Cerebellar cortex (tissue), 1 donor: Measurements from ENCODE around the gene EGFL7.

Experiments used
- DNase-seq: peaks from one replicate; pipeline ENCODE4 v3.0.0-alpha.2; 2015; ENCODE audit warnings: low spot score

The EGFL7 gene

GRCh38 chr9:136686794-136687711, 24.3 kb downstream of the EGFL7 start, which contains the start of gene AGPAT2:
AGPAT2 (minus strand) TSS chr9:136687457; CDS start chr9:136687357, 100 bp downstream.
- no peak for DNase-seq

DNA sequence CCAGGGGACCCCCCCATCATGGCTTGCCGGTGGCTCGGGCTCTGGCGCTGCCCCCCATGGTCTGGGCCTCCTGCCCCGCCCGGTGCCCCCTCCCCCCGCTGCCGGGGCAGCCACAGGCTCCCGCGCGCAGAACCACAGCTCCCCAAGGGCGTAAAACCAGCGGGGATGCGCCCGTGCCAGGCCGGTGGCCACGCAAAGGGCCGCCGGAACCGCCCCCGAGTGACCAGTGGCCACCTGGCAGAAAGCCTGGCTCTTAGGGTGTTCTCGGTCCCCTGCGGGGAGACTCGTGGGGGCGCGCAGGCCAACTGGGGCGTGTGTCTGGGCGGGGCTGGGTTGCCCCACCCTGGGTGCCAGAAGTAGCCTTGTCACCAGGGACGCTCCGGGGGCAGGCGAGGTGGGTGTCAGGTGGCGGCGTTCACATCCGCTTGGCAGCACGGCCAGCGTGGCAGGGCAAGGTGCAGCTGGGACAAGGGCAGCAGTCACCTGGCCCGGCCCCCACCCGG, 25.1 kb downstream of the EGFL7 start:
- DNase-seq: no peak

DNA sequence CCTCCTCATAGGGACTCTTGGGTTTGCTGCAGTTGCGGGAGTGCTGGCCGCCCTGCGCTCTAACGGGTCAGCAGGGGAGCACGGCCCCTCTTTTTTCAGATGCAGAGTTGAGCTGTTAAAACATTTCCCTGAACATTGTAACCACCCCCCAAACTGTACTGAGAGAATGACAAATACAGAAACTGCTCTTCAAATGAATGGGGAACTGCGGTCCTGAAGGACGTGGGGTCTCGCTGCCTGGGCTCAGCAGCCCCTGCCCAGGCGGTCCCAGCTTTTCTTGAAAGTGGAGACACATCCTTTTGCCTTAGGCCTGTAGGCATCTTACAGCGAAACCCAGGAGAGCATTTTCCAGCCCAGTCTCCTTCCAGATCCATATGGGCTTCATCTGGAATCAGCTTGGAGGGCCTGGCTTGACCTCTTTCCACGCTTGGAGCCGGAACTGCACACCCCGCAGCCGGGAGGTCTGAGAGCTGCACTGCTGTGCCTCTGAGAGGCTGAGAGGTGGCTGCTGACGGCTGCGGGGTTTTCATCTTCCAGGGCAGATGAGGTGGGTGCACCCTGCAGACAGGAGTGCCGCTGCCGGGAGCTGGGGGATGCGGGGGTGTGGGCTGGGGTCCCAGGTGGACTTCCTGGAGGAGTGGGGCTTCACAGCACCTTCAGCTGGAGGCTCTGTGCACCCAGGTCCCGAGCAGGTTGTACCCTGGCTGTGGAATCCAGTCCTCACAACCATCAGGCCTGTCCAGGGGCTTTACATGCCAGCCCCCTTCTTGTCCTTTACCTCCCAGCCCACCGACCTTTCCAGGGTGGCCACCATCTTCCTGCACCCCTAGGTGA, 25.8 kb downstream of the EGFL7 start:
- DNase-seq: no peak

DNA sequence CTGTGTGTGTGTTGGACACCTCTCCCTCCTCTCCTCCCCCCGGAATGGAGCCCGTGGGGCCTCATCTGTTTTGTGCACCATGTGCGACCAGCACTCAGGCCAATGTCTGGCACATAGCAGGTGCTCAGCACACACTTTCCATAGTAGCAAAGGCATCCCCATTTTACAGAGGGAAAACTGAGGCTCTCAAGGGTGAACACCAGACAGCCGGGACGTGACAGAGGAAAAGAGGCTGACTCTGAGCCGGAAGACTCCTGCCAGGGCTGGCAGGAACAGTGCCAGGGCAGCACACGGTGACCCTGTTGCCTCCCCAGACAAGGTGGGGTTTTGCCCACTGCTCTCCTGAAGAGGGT, 26.4 kb downstream of the EGFL7 start:
- DNase-seq: no peak

DNA sequence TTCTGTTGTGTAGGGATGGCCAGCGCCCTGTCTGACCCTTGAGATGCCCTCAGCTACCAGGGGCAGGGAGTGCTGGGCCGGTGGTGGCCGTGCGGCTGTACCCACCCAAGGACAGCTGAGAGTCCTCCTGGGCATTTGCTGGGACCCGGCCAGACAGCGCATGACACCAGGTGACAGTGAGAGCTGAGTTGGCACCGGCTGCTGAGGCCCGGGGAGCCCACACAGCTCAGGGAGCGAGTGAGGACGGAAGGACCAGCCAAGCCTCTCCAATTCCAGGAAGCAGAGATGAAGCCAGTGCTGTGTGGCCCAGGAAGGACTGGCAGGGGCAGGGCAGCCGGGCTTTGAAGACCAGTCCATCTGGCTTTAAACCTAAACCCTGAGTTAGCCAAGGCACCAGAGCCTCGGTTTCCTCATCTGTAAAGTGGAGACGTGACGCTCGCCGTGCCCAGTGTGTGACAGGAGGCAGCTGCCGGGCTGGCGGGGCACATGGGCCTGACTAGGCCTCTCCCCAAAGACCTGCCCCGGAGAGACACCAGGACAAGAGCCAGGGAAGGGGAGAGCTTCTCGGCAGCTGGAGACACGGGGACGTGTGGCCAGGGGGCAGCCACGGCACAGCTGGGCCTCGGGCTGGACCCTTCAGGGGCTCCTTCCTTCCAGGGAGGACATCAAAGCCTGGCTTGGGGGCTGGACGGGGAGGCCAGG, 27.5 kb downstream of the EGFL7 start:
- DNase-seq: no peak

DNA sequence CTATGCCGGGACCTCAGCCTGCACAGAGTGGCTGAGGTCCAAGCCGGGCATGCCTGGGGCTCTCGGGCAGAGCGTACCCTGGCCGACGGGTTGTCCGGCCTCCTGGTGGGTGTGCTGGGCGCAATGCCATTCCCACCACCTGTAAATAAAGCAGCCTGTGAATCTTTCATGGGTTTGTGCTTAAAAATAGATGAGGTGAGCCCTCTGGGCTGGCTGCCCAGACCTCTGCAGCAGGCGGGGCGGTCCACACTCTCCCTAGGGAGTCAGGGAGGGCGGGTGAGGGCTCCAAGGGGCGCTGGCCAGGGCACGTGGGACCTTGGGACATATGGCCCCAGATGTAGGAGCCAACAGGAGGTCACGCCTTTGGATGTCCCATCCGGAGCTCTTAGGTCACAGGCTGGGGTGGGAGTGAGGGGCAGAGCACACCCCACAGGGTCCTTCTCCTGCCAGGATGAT, 28.1 kb downstream of the EGFL7 start:
- no peak for DNase-seq

- DNase-seq: no peak
Observed at GRCh38 chr9:136691316-136692184, 28.8 kb downstream of the EGFL7 start.

- no peak for DNase-seq
Observed at GRCh38 chr9:136692185-136693134, 29.7 kb downstream of the EGFL7 start.

DNA sequence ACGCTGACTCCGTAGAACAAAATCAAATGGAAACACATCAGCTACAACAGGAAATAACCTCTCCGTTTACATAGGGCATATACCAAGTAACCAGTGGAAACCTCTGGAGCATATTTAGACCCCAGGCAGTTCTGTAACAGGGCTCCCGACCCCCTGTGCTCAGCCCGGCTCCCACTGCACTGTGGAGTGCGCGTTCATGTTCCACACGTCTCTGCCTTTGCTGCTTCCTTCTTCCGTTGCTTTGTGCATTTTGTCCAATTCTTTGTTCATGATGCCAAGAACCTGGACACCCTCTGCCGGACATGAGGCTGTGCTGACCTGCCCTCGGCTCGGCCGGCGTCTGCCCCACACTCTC, 30.4 kb downstream of the EGFL7 start:
- DNase-seq: no peak

DNA sequence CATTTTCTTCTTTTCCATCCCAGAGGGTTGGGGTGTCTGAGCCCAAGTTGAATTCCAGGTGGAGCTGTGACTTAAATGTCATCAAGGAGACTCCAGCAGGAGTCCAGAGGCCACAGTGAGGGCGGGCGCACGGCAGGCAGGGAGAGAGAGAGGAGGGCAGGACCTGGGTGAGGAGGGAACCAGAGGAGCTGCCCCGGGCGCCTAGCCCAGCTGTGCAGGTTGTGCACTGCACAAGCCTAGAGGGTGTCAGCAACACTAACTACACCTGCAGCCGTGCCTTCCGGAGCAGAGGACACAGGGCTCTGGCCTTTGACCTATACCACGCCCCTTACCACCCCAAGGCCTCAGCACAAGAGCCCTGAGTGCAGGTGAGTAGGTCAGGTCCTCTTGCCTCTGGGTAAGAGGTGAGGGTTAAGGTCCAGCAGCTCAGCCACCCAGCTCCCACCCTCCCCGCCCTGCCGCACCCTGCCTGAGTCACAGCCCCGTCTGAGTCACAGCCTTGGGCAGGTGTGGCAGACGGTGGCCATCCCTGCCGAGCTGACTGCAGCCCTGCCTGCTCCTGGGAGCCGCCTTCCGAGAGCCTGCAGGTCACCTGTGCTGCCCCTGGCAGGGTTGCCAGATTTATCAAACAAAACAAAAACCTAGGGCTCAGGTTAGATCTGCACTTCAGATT, 30.9 kb downstream of the EGFL7 start:
- DNase-seq: no peak

GRCh38 chr9:136694163-136694871, 31.6 kb downstream of the EGFL7 start:
- DNase-seq: no peak

GRCh38 chr9:136694872-136695247, 32.1 kb downstream of the EGFL7 start:
- no peak for DNase-seq

- peak; percentile 73 for DNase-seq
Observed at GRCh38 chr9:136695435-136695895, 32.7 kb downstream of the EGFL7 start.

- DNase-seq: no peak
Observed at GRCh38 chr9:136695955-136696354, 33.2 kb downstream of the EGFL7 start.

DNA sequence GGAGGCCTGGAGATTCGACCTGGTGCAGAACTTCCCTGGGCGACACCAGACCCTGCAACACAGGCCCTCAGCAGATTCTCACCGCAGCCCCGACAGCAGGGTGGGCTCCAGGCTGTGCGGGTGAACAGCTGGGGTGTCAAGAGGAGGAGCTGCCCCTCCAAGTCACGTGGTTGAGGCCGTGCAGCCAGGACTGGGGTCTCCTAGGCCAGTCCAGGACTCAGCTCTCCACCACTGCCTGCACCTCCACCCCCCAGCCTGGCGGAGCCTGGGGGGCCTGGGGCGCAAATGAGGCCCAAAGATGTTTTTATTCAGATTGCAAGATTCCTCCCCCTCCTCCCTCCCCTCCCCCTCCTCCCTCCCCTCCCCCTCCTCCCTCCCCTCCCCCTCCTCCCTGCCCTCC, 33.8 kb downstream of the EGFL7 start:
- no peak for DNase-seq

- no peak for DNase-seq
Observed at GRCh38 chr9:136697146-136697820, 34.6 kb downstream of the EGFL7 start.

GRCh38 chr9:136697821-136698526, 35.3 kb downstream of the EGFL7 start:
- no peak for DNase-seq
